ENCODE measurements around the gene FTSJ1.
"Not testable (repeated sequence)": the region's sequence is repeated elsewhere in the genome, so short reads cannot be mapped to it uniquely, and the experiment has no call there.

The FTSJ1 gene

GRCh38 chrX:48475774-48476577 lies at the start of gene FTSJ1:
Gene FTSJ1, plus strand, starts transcription at chrX:48476199. Its CDS starts 1,849 bp downstream, at chrX:48478048.
- TF ChIP-seq, protein P1, sequence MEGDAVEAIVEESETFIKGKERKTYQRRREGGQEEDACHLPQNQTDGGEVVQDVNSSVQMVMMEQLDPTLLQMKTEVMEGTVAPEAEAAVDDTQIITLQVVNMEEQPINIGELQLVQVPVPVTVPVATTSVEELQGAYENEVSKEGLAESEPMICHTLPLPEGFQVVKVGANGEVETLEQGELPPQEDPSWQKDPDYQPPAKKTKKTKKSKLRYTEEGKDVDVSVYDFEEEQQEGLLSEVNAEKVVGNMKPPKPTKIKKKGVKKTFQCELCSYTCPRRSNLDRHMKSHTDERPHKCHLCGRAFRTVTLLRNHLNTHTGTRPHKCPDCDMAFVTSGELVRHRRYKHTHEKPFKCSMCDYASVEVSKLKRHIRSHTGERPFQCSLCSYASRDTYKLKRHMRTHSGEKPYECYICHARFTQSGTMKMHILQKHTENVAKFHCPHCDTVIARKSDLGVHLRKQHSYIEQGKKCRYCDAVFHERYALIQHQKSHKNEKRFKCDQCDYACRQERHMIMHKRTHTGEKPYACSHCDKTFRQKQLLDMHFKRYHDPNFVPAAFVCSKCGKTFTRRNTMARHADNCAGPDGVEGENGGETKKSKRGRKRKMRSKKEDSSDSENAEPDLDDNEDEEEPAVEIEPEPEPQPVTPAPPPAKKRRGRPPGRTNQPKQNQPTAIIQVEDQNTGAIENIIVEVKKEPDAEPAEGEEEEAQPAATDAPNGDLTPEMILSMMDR (IDR thresholded peaks at IDR 0.05; ENCODE audit: control insufficient read depth, extremely low read depth, insufficient read depth): no peak
- DNase-seq (ENCODE audit: low read depth): peak; percentile 88
- peak within 1 kb of the TSS; percentile 80 for H3K4me3 ChIP-seq (ENCODE audit: low read depth, low read length)

DNA sequence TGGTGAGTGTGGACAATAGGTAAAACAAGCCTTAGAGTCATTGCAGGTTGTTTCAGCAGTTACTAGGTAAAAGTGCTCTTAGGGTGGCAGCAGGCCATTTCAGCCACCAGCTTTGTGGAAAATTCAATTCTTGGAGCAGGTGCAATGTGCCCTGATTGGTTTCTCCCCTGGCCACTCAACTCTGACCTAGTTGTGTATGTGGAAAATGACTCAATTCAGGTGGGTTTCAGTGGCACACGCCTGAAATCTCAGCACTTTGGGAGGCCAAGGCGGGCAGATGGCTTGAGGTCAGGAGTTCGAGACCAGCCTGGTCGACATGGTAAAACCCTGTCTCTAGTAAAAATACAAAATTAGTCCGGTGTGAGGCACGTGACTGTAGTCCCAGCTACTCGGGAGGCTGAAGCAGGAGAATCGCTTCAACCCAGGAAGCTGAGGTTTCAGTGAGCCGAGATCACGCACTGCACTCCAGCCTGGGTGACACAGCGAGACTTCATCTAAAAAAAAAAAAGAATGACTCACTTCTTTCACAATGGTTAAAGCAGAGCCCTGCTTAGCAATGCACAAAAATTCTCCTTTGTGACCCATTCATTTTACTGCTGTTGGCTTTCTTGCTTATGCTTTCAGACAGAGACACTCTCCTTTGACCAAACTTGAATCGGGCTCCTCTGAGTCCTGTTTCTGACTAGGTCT lies 48.8 kb upstream of the FTSJ1 start:
- not testable (repeated sequence) for H3K4me3 ChIP-seq (ENCODE audit: low read depth, low read length); DNase-seq (ENCODE audit: low read depth)

DNA sequence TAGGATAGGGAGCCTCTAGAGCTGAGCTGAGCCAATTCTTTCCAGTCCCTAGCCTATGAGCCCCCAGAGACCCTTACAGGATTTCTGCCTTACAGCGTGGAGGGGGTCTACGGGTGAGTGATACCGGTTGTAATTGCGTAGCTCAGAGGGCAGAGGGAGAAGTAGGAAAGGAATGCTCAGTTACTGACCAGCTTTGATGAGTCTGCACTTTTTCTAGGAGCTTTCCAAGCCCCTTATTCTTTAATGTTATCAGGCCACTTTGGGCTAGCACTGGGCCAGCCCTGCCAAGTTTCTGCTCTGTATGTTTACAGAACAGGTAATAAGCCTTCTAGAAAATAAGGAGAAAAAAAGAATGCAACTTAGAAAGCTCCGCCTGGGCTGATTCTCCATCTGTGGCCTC lies 46.4 kb upstream of the FTSJ1 start:
- H3K4me3 ChIP-seq (ENCODE audit: low read depth, low read length); DNase-seq (ENCODE audit: low read depth): not testable (repeated sequence)

GRCh38 chrX:48430166-48430565 lies 45.8 kb upstream of the FTSJ1 start:
- not testable (repeated sequence) for H3K4me3 ChIP-seq (ENCODE audit: low read depth, low read length)

DNA sequence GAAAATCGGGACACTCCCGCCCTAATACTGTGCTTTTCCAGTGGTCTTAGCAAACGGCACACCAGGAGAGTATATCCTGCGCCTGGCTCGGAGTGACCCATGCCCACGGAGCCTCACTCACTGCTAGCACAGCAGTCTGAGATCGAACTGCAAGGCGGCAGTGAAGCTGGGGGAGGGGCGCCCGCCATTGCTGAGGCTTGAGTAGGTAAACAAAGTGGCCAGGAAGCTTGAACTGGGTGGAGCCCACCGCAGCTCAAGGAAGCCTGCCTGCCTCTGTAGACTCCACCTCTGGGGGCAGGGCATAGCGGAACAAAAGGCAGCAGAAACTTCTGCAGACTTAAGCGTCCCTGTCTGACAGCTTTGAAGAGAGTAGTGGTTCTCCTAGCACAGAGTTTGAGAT lies 42.3 kb upstream of the FTSJ1 start:
- not testable (repeated sequence) for DNase-seq (ENCODE audit: low read depth)
- H3K4me3 ChIP-seq (ENCODE audit: low read depth, low read length): 0 out of 2 replicates have a peak overlapping the region, but pooled peaks have one; percentile 9

More at GRCh38 chrX:48430166-48430565, 45.8 kb upstream of the FTSJ1 start:
- DNase-seq (ENCODE audit: low read depth): not testable (repeated sequence)

GRCh38 chrX:48447201-48447600 lies 28.8 kb upstream of the FTSJ1 start:
- DNase-seq (ENCODE audit: low read depth); H3K4me3 ChIP-seq (ENCODE audit: low read depth, low read length): not testable (repeated sequence)

DNA sequence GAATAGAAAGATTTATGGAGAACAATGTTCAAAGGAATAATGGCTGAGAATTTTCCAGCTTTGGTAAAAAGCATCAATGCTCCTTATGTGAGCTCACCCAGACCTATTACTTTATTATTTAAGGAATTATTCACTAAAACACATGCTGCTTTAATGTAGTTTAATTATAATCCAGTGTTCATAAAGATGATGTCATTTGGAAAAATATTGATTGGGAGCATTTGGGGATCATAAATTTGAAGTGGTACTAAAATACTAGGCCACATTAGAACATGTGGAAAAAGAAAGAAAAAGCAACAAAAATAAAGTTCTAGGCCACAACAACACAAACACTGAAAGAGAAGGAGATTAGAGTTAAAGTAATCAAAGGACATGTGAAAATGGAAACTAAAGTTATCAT lies 25.9 kb upstream of the FTSJ1 start:
- DNase-seq (ENCODE audit: low read depth): no peak
- no peak overlapping the region for H3K4me3 ChIP-seq (ENCODE audit: low read depth, low read length)
- TF ChIP-seq, protein P1 (IDR thresholded peaks at IDR 0.05; ENCODE audit: control insufficient read depth, extremely low read depth, insufficient read depth): no peak

GRCh38 chrX:48451708-48452107 lies 24.3 kb upstream of the FTSJ1 start:
- no peak overlapping the region for H3K4me3 ChIP-seq (ENCODE audit: low read depth, low read length)
- no peak for DNase-seq (ENCODE audit: low read depth)
- TF ChIP-seq, protein P1 (IDR thresholded peaks at IDR 0.05; ENCODE audit: control insufficient read depth, extremely low read depth, insufficient read depth): no peak

- DNase-seq (ENCODE audit: low read depth): no peak
- TF ChIP-seq, protein P1 (IDR thresholded peaks at IDR 0.05; ENCODE audit: control insufficient read depth, extremely low read depth, insufficient read depth): no peak
- no peak overlapping the region for H3K4me3 ChIP-seq (ENCODE audit: low read depth, low read length)
These were observed 19.2 kb upstream of the FTSJ1 start for GRCh38 chrX:48456628-48457331.
